Sigmoid colon (tissue), 4 donors: Measurements from ENCODE around the gene APOBEC4.

Source experiments
- CTCF ChIP-seq, 4 experiments: fragments of 450-650 bp in 3 of 4; fragments of 200-600 bp in 1 of 4; IDR thresholded peaks; one replicate each; pipeline ENCODE4 v1.5.1; 2016 to 2019; ENCODE audit warnings: antibody characterized with exemption in 4 of 4, mild to moderate bottlenecking in 3 of 4, moderate library complexity in 2 of 4
- EP300 ChIP-seq, 4 donors: sonication (generic); formaldehyde crosslinking; IDR thresholded peaks; one replicate each; pipeline ENCODE4 v1.6.1; 2017; ENCODE audit warnings: antibody characterized with exemption in 4 of 4
- POLR2A ChIP-seq, 2 donors: fragments of 450-650 bp; IDR thresholded peaks; one replicate each; pipeline ENCODE4 v1.6.1; 2016; ENCODE audit warnings: antibody characterized with exemption in 2 of 2, mild to moderate bottlenecking in 2 of 2, moderate library complexity in 2 of 2

GRCh38 chr1:183686229-183686628 lies 33.1 kb upstream of the APOBEC4 start:
- TF ChIP-seq CTCF (IDR thresholded peaks at IDR 0.05): no peak
- TF ChIP-seq POLR2A (IDR thresholded peaks at IDR 0.05): no peak
- TF ChIP-seq EP300 (IDR thresholded peaks at IDR 0.05): no peak
